GM19239 (cell line): ENCODE data around the gene GBX2.

Source experiments
- DNase-seq: peaks from one replicate; pipeline ENCODE4 v3.0.0; 2011; ENCODE audit warnings: low spot score; ENCODE audit not compliant: insufficient read length
- FAIRE-seq: peaks from 2 replicates; lab custom pipeline; 2011; peaks lifted over from hg19 to GRCh38; lab: Jason Lieb, UNC

Gene GBX2

GRCh38 chr2:236121546-236121945 lies 46.6 kb downstream of the GBX2 start:
- DNase-seq: no peak
- FAIRE-seq: no peak

- DNase-seq: no peak
- FAIRE-seq: no peak
Observed at GRCh38 chr2:236120829-236121228, 47.4 kb downstream of the GBX2 start.

GRCh38 chr2:236120141-236120601 lies 48.0 kb downstream of the GBX2 start:
- DNase-seq (no peak), FAIRE-seq (no peak)

GRCh38 chr2:236119476-236119875 lies 48.7 kb downstream of the GBX2 start:
- DNase-seq (no peak), FAIRE-seq (no peak)

- FAIRE-seq (no peak), DNase-seq (no peak)
Observed at GRCh38 chr2:236119003-236119402, 49.2 kb downstream of the GBX2 start.

GRCh38 chr2:236117861-236118269 lies 50.3 kb downstream of the GBX2 start:
- no peak for DNase-seq
- no peak for FAIRE-seq

- no peak for FAIRE-seq
- DNase-seq: no peak
Observed at GRCh38 chr2:236117401-236117800, 50.8 kb downstream of the GBX2 start.
